ENCODE data around the gene TRPM3. TPM values are rescaled to one million over a fixed set of nuclear protein-coding genes. Genes with fewer than 3 reads are reported as not detected.

The TRPM3 gene
- polyA plus RNA-seq, 1 donor: 0.57 TPM

DNA sequence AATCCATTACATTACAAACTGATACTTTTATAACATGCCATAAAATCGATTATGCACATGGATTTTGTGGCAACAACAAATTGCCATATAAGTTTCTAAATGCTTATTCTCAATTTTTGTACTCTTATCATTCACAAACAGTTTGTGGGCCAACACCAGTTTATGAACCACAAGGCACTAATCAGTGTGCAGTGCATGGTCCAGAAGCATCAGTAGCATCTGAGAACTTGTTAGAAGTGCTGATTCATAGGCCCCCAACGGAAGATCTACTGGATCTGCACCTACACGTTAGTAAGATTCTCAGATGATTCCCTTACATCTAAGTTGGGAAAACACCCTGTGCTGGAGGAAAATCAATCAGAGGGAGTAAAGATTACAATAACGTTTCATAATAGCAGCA, 242.8 kb downstream of the TRPM3 start:
- Histone ChIP-seq H3K27ac (ENCODE audit: low read length) (no peak overlapping the region), H3K36me3 (ENCODE audit: control insufficient read depth, insufficient read depth, low read length) (no peaks in the 10 kb centered on the region), H3K4me1 (ENCODE audit: control insufficient read depth, insufficient read depth, low read length) (no peaks in the 10 kb centered on the region), H3K4me3 (ENCODE audit: low read length) (no peak overlapping the region), H3K9me3 (ENCODE audit: control insufficient read depth, low read depth, low read length) (no peaks in the 10 kb centered on the region), H3K27me3 (ENCODE audit: control insufficient read depth, insufficient read depth, low read length) (no peaks in the 10 kb centered on the region)
- peak in 1 of 2 donors; percentile 4 for DNase-seq
- WGBS (ENCODE audit: insufficient coverage, low lambda C conversion rate): no CpG with 5 or more reads among the region's 4 CpGs

DNA sequence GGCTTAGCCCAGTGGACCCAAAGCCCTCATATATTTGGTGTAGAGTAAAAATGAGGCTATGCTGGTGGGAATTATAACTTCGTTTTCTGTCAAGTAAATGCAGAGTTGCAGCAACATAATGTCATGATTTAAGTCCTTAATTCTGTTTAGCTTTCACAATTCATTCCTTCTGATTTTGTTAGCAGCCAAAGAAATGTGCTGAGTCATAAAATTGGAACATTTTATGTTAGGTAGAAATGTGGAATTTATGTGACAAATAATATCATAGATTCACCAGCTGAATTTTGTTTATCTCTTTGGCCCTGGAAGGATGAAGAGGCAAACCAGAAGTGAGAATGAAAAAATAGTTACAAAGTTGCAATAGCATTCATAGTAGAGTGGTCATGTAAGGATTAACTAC, 247.0 kb downstream of the TRPM3 start:
- WGBS (ENCODE audit: insufficient coverage, low lambda C conversion rate): 100% methylated on average over 1 of the region's 1 CpG
- Histone ChIP-seq H3K27me3 (ENCODE audit: control insufficient read depth, insufficient read depth, low read length) (no peaks in the 10 kb centered on the region), H3K9me3 (ENCODE audit: control insufficient read depth, low read depth, low read length) (no peaks in the 10 kb centered on the region)

DNA sequence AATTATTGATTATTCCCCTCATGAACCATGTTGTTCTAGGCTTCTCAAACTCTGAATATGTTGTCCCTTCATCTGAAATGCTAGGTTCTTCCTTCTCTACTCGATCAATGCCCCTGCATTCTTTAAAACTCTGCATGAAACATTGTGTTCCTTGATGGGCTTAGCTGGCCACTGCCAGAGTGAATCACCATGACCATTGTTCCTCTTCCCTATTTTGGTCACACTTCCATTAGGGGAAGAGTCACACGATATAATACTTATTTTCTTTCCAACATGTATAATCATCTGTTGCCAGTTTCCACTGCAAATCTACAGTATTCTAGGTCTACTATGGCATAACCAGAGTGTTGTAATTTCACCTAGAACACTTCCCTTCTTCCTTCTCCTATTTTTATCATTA, 247.9 kb downstream of the TRPM3 start:
- H3K27ac ChIP-seq (ENCODE audit: low read length): no peak overlapping the region
- H3K27me3 ChIP-seq (ENCODE audit: control insufficient read depth, insufficient read depth, low read length): no peaks in the 10 kb centered on the region
- H3K4me3 ChIP-seq (ENCODE audit: low read length): no peak overlapping the region
- 40% methylated on average over 1 of the region's 2 CpGs for WGBS (ENCODE audit: insufficient coverage, low lambda C conversion rate)
- no peaks in the 10 kb centered on the region for H3K4me1 ChIP-seq (ENCODE audit: control insufficient read depth, insufficient read depth, low read length)
- no peaks in the 10 kb centered on the region for H3K9me3 ChIP-seq (ENCODE audit: control insufficient read depth, low read depth, low read length)
- no peaks in the 10 kb centered on the region for H3K36me3 ChIP-seq (ENCODE audit: control insufficient read depth, insufficient read depth, low read length)
- no peak for DNase-seq

More for the DNA sequence above, 247.0 kb downstream of the TRPM3 start:
- Histone ChIP-seq H3K4me3 (ENCODE audit: low read length) (no peak overlapping the region), H3K27ac (ENCODE audit: low read length) (no peak overlapping the region), H3K4me1 (ENCODE audit: control insufficient read depth, insufficient read depth, low read length) (no peaks in the 10 kb centered on the region), H3K36me3 (ENCODE audit: control insufficient read depth, insufficient read depth, low read length) (no peaks in the 10 kb centered on the region)
- no peak for DNase-seq

DNA sequence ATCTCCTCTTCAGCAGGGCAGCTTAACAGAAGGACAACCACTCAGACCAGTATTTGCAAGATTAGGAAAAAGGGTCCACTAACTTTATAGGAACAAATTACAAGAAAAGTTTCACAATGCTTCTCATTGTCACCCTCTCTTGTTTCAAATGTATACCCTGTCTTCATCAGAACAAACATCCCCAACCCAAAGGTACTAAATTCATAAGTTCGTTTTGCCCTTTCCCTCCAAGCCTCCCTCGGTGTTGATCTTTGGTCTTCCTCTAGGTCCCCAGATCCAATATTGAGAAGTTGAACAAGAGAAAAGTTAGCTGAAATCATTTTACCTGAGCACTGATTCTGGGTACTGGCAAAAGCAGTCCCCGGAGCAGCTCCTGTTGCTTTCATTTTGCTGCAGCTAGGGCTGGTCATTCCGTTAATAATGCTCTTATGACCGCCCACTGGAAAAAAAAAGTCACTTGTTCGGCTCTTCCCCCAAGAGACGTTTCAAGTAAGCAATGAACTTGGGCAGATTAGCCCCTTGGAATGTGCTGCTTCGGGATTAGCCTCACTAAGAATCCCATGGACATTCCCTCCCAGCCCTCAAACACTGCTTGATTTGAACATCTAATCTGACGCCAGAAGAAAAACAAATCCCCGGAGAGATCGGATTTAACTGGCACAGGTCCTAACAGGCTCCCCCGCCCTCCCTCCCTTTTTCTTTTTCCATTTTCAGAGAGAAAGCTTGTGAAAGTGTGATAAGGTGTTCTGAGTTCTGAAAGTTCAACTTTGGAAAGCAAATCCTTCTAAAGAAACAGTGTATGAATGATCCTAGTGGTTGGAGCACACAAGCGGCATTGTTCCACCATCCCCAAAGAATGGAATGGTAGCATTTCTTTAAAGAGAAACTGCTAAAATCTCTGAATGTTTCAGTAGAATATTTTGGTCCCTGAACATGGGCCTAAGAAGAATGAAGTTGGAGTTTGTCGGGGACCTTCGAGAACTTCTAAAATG, 252.5 kb downstream of the TRPM3 start:
- Histone ChIP-seq H3K27me3 (ENCODE audit: control insufficient read depth, insufficient read depth, low read length) (no peaks in the 10 kb centered on the region), H3K4me3 (ENCODE audit: low read length) (peak overlapping the region; percentile 20), H3K36me3 (ENCODE audit: control insufficient read depth, insufficient read depth, low read length) (no peaks in the 10 kb centered on the region), H3K9me3 (ENCODE audit: control insufficient read depth, low read depth, low read length) (no peaks in the 10 kb centered on the region), H3K4me1 (ENCODE audit: control insufficient read depth, insufficient read depth, low read length) (no peaks in the 10 kb centered on the region), H3K27ac (ENCODE audit: low read length) (no peak overlapping the region)
- WGBS (ENCODE audit: insufficient coverage, low lambda C conversion rate): 100% methylated on average over 3 of the region's 15 CpGs
- peak; percentile 1 to 10 for DNase-seq

- Histone ChIP-seq H3K9me3 (ENCODE audit: control insufficient read depth, low read depth, low read length) (no peaks in the 10 kb centered on the region), H3K4me3 (ENCODE audit: low read length) (no peak overlapping the region), H3K36me3 (ENCODE audit: control insufficient read depth, insufficient read depth, low read length) (no peaks in the 10 kb centered on the region), H3K27me3 (ENCODE audit: control insufficient read depth, insufficient read depth, low read length) (no peaks in the 10 kb centered on the region), H3K27ac (ENCODE audit: low read length) (no peak overlapping the region), H3K4me1 (ENCODE audit: control insufficient read depth, insufficient read depth, low read length) (no peaks in the 10 kb centered on the region)
- DNase-seq: no peak
- no CpG with 5 or more reads among the region's 1 CpG for WGBS (ENCODE audit: insufficient coverage, low lambda C conversion rate)
Measured at GRCh38 chr9:70868041-70868440, 253.4 kb downstream of the TRPM3 start.

GRCh38 chr9:70865471-70865870, 255.9 kb downstream of the TRPM3 start:
- Histone ChIP-seq H3K4me1 (ENCODE audit: control insufficient read depth, insufficient read depth, low read length) (no peaks in the 10 kb centered on the region), H3K27ac (ENCODE audit: low read length) (no peak overlapping the region), H3K9me3 (ENCODE audit: control insufficient read depth, low read depth, low read length) (no peaks in the 10 kb centered on the region), H3K4me3 (ENCODE audit: low read length) (no peak overlapping the region), H3K36me3 (ENCODE audit: control insufficient read depth, insufficient read depth, low read length) (no peaks in the 10 kb centered on the region), H3K27me3 (ENCODE audit: control insufficient read depth, insufficient read depth, low read length) (no peaks in the 10 kb centered on the region)
- DNase-seq: no peak
- no CpG with 5 or more reads among the region's 2 CpGs for WGBS (ENCODE audit: insufficient coverage, low lambda C conversion rate)

GRCh38 chr9:70861797-70862196, 259.6 kb downstream of the TRPM3 start:
- Histone ChIP-seq H3K4me1 (ENCODE audit: control insufficient read depth, insufficient read depth, low read length) (no peaks in the 10 kb centered on the region), H3K9me3 (ENCODE audit: control insufficient read depth, low read depth, low read length) (no peaks in the 10 kb centered on the region), H3K4me3 (ENCODE audit: low read length) (no peak overlapping the region), H3K27ac (ENCODE audit: low read length) (no peak overlapping the region), H3K36me3 (ENCODE audit: control insufficient read depth, insufficient read depth, low read length) (no peaks in the 10 kb centered on the region), H3K27me3 (ENCODE audit: control insufficient read depth, insufficient read depth, low read length) (no peaks in the 10 kb centered on the region)
- no peak for DNase-seq
- WGBS (ENCODE audit: insufficient coverage, low lambda C conversion rate): 85% methylated on average over 3 of the region's 4 CpGs

DNA sequence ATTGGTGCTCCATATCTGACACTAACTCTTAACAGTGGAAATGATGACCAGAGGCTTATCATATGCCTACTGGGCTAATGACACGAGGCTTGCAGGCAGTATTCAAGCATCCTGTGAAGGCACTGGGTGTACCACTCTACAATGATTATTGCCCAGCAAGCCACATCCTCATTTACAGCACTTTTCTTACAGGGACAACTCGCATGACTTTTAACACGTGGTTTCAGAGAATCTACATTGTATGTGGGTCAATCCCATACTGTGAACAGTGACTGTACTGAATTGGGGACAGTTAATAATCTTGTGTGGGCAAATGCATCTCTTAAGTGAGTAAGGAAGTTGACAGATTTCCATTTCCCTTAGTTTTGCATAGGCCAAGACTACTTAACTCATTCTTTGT, 260.0 kb downstream of the TRPM3 start:
- no peaks in the 10 kb centered on the region for H3K9me3 ChIP-seq (ENCODE audit: control insufficient read depth, low read depth, low read length)
- no peaks in the 10 kb centered on the region for H3K36me3 ChIP-seq (ENCODE audit: control insufficient read depth, insufficient read depth, low read length)
- H3K27ac ChIP-seq (ENCODE audit: low read length): no peak overlapping the region
- no CpG with 5 or more reads among the region's 3 CpGs for WGBS (ENCODE audit: insufficient coverage, low lambda C conversion rate)
- no peaks in the 10 kb centered on the region for H3K27me3 ChIP-seq (ENCODE audit: control insufficient read depth, insufficient read depth, low read length)
- H3K4me3 ChIP-seq (ENCODE audit: low read length): no peak overlapping the region
- no peaks in the 10 kb centered on the region for H3K4me1 ChIP-seq (ENCODE audit: control insufficient read depth, insufficient read depth, low read length)
- DNase-seq: no peak

- Histone ChIP-seq H3K36me3 (ENCODE audit: control insufficient read depth, insufficient read depth, low read length) (no peaks in the 10 kb centered on the region), H3K27ac (ENCODE audit: low read length) (no peak overlapping the region), H3K9me3 (ENCODE audit: control insufficient read depth, low read depth, low read length) (no peaks in the 10 kb centered on the region), H3K4me1 (ENCODE audit: control insufficient read depth, insufficient read depth, low read length) (no peaks in the 10 kb centered on the region), H3K4me3 (ENCODE audit: low read length) (no peak overlapping the region), H3K27me3 (ENCODE audit: control insufficient read depth, insufficient read depth, low read length) (no peaks in the 10 kb centered on the region)
- DNase-seq: no peak
- WGBS (ENCODE audit: insufficient coverage, low lambda C conversion rate): no CpG with 5 or more reads among the region's 2 CpGs
Measured at GRCh38 chr9:70859694-70860093, 261.7 kb downstream of the TRPM3 start.

DNA sequence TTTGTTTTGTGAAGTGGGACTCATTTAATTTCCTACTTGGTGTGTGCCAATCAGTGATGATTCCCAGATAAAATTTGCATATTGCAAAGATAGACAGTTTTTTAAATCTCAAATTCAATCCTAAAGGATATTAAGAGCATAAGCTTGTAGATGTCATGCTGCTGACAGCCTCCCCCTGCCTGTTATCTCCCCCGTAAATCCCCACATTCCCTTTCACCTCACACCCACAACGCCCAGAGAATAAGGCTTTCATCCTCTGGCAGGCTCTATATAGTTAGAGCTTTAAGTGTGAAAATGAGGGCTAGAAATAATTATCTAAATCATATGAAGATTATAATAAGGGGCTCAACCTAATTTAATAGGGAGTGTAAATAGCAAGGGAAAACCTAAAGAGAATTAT, 265.0 kb downstream of the TRPM3 start:
- no peaks in the 10 kb centered on the region for H3K36me3 ChIP-seq (ENCODE audit: control insufficient read depth, insufficient read depth, low read length)
- H3K4me3 ChIP-seq (ENCODE audit: low read length): no peak overlapping the region
- no peak overlapping the region for H3K27ac ChIP-seq (ENCODE audit: low read length)
- DNase-seq: no peak
- no peaks in the 10 kb centered on the region for H3K4me1 ChIP-seq (ENCODE audit: control insufficient read depth, insufficient read depth, low read length)
- no CpG with 5 or more reads among the region's 2 CpGs for WGBS (ENCODE audit: insufficient coverage, low lambda C conversion rate)
- H3K27me3 ChIP-seq (ENCODE audit: control insufficient read depth, insufficient read depth, low read length): no peaks in the 10 kb centered on the region
- no peaks in the 10 kb centered on the region for H3K9me3 ChIP-seq (ENCODE audit: control insufficient read depth, low read depth, low read length)

Measured in large intestine (tissue), 3 donors.